HEK293T (cell line): ENCODE data around the gene IL17RD.

Experiments used
- BHLHE40 ChIP-seq: fragments of 450-650 bp; IDR thresholded peaks from 2 replicates; pipeline ENCODE4 v1.6.1; 2016; ENCODE audit warnings: mild to moderate bottlenecking, moderate library complexity, borderline replicate concordance
- ELF4 ChIP-seq: fragments of 450-650 bp; IDR thresholded peaks from 2 replicates; pipeline ENCODE4 v1.6.1; 2017; ENCODE audit warnings: antibody characterized with exemption
- FOXK2 ChIP-seq: fragments of 450-650 bp; IDR thresholded peaks from 2 replicates; pipeline ENCODE4 v1.6.1; 2016; ENCODE audit warnings: mild to moderate bottlenecking
- FOXM1 ChIP-seq: fragments of 450-650 bp; IDR thresholded peaks from 2 replicates; pipeline ENCODE4 v1.6.1; 2017; ENCODE audit warnings: mild to moderate bottlenecking, borderline replicate concordance
- LEF1 ChIP-seq: fragments of 450-650 bp; IDR thresholded peaks from 2 replicates; pipeline ENCODE4 v1.6.1; 2017; ENCODE audit warnings: mild to moderate bottlenecking, borderline replicate concordance
- SP1 ChIP-seq: fragments of 450-650 bp; IDR thresholded peaks from 2 replicates; pipeline ENCODE4 v1.6.1; 2017
- SUZ12 ChIP-seq: fragments of 450-650 bp; IDR thresholded peaks from 2 replicates; pipeline ENCODE4 v1.6.1; 2016; ENCODE audit warnings: mild to moderate bottlenecking
- TARDBP ChIP-seq: fragments of 450-650 bp; IDR thresholded peaks from 2 replicates; pipeline ENCODE4 v1.6.1; 2016

DNA sequence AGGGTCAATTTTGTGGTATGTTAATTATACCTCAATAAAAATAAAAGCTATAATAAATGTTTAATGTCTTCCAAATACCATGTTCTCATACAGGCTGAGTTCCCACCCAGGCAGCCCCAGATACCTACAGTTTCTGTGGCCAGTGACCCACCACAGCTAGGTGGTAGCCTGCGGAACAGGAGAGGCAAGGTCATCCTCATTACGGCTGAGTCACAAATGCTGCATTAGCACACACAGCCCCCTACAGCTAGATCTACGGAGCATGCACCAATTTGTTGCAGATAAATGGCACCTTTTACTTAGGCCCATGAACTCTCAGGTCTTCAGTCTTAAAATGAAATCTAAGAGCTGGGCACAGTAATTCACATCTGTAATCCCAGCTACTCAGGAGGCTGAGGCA lies 99.6 kb downstream of the IL17RD start:
- no peak for TF ChIP-seq TARDBP
- TF ChIP-seq ELF4, result no peak
- no peak for TF ChIP-seq BHLHE40
- TF ChIP-seq SP1, result no peak
- no peak for TF ChIP-seq SUZ12
- TF ChIP-seq FOXM1, result no peak
- TF ChIP-seq LEF1, result no peak
- TF ChIP-seq FOXK2, result no peak
